NT2/D1 (cell line): Measurements from ENCODE around the gene SLC49A3.

Source experiments
- DNase-seq: peaks from one replicate; pipeline ENCODE4 v3.0.0-alpha.2; 2011; ENCODE audit warnings: low read depth, low spot score
- H3K27me3 ChIP-seq: 2 replicates; pipeline ENCODE4 v1.6.0; 2011; ENCODE audit warnings: mild to moderate bottlenecking; ENCODE audit not compliant: insufficient read length, insufficient read depth
- H3K36me3 ChIP-seq: 2 replicates; pipeline ENCODE4 v1.6.1; 2011; ENCODE audit warnings: mild to moderate bottlenecking, low read length, mixed read lengths; ENCODE audit not compliant: insufficient read depth, insufficient read length
- H3K4me1 ChIP-seq: 2 replicates; pipeline ENCODE4 v1.5.1; 2011; ENCODE audit not compliant: insufficient read depth, insufficient read length
- H3K4me3 ChIP-seq: 2 replicates; pipeline ENCODE4 v1.5.1; 2011; ENCODE audit warnings: low read depth; ENCODE audit not compliant: insufficient read length
- H3K9ac ChIP-seq: 2 replicates; pipeline ENCODE4 v1.6.0; 2011; ENCODE audit warnings: low read depth; ENCODE audit not compliant: insufficient read length
- H3K9me3 ChIP-seq: 2 replicates; pipeline ENCODE4 v1.5.1; 2011; ENCODE audit warnings: mild to moderate bottlenecking, low read length; ENCODE audit not compliant: insufficient read depth
- SUZ12 ChIP-seq: IDR thresholded peaks from 2 replicates; pipeline ENCODE4 v1.6.1; 2011; ENCODE audit not compliant: insufficient read length, insufficient read depth; ENCODE audit errors: extremely low read depth
- YY1 ChIP-seq: IDR thresholded peaks from 2 replicates; pipeline ENCODE4 v1.6.1; 2011; ENCODE audit not compliant: insufficient read length, insufficient read depth
- ZNF274 ChIP-seq: IDR thresholded peaks from 2 replicates; pipeline ENCODE4 v1.6.1; 2011; ENCODE audit warnings: mild to moderate bottlenecking, low read depth, low read length

Gene SLC49A3

DNA sequence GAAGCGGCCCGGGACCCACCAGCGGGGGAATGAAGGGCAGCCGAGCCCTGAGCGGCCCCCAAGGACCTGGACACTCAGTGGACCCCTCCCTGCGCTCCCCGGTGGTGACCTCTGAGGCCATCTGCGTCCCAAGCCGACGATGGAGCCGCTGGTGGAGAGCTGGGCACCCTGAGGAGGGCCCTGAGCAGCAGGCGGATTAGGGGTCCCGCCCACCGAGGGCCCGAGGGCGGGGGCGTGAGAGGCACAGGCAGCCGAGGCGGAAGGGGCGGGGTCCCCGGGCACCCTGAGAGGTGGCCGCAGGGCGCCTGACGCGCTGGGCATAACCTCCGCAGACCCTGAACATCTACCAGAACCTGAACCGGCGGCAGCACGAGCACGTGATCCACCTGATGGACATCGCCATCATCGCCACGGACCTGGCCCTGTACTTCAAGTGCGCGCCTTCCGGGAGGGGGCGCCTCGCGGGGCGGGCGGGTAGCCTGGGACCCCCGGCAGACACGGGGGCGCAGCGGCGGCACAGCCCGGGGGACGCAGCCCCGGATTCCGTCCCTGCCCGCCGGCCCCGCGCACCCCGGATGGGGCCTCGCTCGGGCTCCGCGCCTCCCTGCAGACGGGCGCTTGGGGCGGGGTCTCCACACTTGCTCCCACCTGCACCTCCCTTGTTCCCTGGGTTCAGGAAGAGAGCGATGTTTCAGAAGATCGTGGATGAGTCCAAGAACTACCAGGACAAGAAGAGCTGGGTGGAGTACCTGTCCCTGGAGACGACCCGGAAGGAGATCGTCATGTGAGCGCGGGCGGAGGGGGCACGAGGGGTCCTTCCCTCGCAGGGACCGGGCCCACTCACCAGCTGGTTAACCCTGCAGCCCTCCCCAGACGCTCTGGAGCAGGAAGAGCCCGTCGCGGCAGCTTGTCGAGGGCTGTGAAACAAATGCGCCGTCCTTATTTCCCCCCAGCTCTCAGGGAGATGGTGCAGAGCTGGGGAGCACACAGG is 25.2 kb downstream of the SLC49A3 start:
- H3K9ac ChIP-seq, result peak overlapping the region; percentile 85
- peaks cover 13% of the 10 kb centered on the region for H3K4me1 ChIP-seq
- H3K27me3 ChIP-seq, result no peaks in the 10 kb centered on the region
- DNase-seq, result peak; percentile 39
- TF ChIP-seq ZNF274 (no peak), YY1 (no peak), SUZ12 (no peak)
- peaks cover 28% of the 10 kb centered on the region for H3K36me3 ChIP-seq
- H3K9me3 ChIP-seq, result no peaks in the 10 kb centered on the region
- peak overlapping the region; percentile 85 for H3K4me3 ChIP-seq

DNA sequence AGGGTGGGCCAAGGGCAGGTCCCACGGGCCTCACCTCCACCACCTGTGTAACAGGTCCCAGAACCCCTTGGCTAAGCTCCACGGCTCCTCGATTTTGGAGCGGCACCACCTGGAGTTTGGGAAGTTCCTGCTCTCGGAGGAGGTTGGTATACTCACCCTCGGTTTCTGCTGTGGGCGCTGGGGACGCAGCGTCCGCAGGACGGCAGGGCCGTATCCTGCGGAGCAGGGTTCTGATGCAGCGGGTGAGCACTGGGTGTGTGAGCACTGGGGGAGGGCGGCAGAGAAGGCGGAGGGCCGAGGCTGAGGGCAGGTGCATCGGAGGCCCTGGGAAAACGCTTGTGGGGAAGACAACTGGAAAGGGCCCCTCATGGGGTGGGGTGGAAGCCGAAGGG is 25.9 kb downstream of the SLC49A3 start:
- H3K4me3 ChIP-seq, result peak overlapping the region; percentile 85
- H3K9me3 ChIP-seq, result no peaks in the 10 kb centered on the region

DNA sequence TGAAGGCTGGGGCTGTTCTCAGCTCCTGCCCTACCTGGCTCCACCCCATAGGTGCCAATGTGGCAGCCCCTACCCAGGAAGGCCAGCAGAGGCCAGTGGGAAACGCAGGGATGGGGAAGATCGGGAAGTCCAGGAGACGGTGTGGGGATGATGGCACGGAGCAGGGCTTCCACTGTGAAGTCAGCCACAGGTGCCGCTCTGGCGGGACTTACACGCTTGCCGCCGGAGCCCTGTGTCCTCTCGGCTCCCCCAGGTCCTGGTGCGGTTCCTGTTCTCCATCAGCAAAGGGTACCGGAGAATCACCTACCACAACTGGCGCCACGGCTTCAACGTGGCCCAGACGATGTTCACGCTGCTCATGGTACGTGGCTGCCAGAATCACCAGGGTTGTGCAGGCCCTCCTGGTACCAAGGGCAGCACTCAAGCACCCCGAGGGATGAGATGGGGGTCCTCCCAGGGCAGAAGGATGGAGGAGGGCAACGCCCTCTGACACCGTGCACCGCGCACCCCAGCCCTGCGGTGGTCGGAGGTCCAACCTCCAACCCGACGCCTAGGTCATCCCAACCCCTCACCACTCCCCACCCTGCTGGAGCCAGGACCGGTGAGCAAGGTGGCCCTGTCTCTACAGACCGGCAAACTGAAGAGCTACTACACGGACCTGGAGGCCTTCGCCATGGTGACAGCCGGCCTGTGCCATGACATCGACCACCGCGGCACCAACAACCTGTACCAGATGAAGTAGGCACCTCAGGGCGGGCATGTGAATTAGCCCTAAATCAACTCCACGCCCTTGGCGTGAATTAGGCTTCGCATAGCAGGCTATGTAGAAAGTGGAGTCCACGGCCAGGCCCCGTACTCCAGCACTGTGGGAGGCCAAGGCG is 26.8 kb downstream of the SLC49A3 start:
- Histone ChIP-seq H3K4me3 (no peak overlapping the region), H3K36me3 (peaks cover 31% of the 10 kb centered on the region), H3K9ac (no peak overlapping the region), H3K4me1 (peaks cover 13% of the 10 kb centered on the region), H3K9me3 (no peaks in the 10 kb centered on the region), H3K27me3 (no peaks in the 10 kb centered on the region)
- no peak for TF ChIP-seq ZNF274
- no peak for TF ChIP-seq SUZ12
- TF ChIP-seq YY1, result no peak
- no peak for DNase-seq

More for the DNA sequence above, 25.9 kb downstream of the SLC49A3 start:
- TF ChIP-seq ZNF274, result no peak
- no peak for TF ChIP-seq YY1
- TF ChIP-seq SUZ12, result no peak
- Histone ChIP-seq H3K36me3 (peaks cover 31% of the 10 kb centered on the region), H3K4me1 (peaks cover 13% of the 10 kb centered on the region), H3K27me3 (no peaks in the 10 kb centered on the region), H3K9ac (peak overlapping the region; percentile 85)
- DNase-seq, result no peak

DNA sequence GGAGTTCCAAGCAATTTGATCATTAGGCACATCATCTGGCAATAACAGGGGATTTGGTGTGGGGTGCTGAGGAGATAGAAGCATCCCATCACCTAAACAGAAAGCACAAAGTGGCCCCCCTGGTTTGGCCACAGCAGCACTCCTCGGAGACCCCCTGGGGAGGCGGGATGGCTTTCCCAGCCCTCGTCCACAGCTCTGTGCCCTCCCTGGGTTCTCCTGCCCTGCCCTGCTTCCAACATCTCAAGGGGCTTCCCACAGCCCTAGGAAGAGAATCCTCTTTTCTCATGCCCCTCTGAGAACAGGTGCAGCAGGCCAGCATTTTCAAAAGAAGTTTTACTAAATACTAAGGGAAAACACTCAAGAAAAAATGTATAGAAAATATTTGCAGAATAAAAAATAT is 27.7 kb downstream of the SLC49A3 start:
- Histone ChIP-seq H3K4me1 (peaks cover 10% of the 10 kb centered on the region), H3K9ac (no peak overlapping the region), H3K9me3 (no peaks in the 10 kb centered on the region), H3K4me3 (no peak overlapping the region), H3K27me3 (no peaks in the 10 kb centered on the region), H3K36me3 (peaks cover 31% of the 10 kb centered on the region)
- no peak for DNase-seq
- TF ChIP-seq SUZ12, result no peak
- TF ChIP-seq ZNF274, result no peak
- TF ChIP-seq YY1, result no peak

DNA sequence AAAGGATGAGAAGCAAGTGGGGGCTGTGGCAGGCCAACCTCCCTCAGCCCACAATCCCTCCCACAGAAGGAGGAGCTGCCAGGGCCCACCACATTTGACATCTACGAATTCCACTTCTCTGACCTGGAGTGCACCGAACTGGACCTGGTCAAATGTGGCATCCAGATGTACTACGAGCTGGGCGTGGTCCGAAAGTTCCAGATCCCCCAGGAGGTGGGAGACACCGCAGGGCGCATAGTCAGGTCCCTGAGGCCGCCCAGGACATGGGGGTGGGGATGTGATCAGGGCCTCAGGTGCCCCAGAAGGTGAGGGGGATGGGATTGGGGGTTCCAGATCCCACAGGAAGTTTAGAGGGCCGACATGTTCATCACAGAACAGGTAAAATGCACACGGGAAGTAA is 28.6 kb downstream of the SLC49A3 start:
- Histone ChIP-seq H3K9me3 (no peaks in the 10 kb centered on the region), H3K4me3 (no peak overlapping the region), H3K4me1 (peaks cover 10% of the 10 kb centered on the region), H3K9ac (no peak overlapping the region), H3K27me3 (no peaks in the 10 kb centered on the region), H3K36me3 (peaks cover 33% of the 10 kb centered on the region)
- DNase-seq, result no peak
- TF ChIP-seq SUZ12 (no peak), YY1 (no peak), ZNF274 (no peak)

DNA sequence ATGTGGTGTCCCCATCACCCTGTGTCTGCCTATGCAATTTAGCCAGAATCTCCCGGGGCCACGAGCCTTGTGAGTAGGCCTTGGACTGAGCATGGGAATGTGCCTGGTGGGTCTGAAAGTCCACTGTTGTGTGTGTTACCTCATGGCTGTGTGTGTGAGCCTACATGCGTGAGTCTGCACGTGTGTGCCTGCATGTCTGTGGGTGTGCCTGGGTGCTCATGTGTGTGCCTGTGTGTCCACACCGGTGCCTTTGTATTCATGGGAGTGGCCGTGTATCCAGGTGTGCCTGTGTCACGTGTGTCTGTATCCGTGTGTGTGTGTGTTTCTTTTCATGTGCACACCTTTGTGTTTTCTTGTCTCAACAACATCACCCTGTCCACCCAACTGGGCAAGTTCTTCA is 29.1 kb downstream of the SLC49A3 start:
- TF ChIP-seq ZNF274 (no peak), SUZ12 (no peak), YY1 (no peak)
- Histone ChIP-seq H3K27me3 (no peaks in the 10 kb centered on the region), H3K36me3 (peaks cover 33% of the 10 kb centered on the region), H3K9ac (no peak overlapping the region), H3K4me1 (peaks cover 15% of the 10 kb centered on the region), H3K4me3 (no peak overlapping the region), H3K9me3 (no peaks in the 10 kb centered on the region)
- DNase-seq, result no peak
